DND-41 (cell line): ENCODE data around the gene SYNM.

Experiments
- CTCF ChIP-seq: IDR thresholded peaks from 2 replicates; pipeline ENCODE4 v1.5.1; 2012; ENCODE audit warnings: borderline replicate concordance, low read length, moderate library complexity, mild to moderate bottlenecking; ENCODE audit not compliant: poor library complexity, severe bottlenecking; ENCODE audit errors: extremely low read depth
- EZH2 ChIP-seq: IDR thresholded peaks from 3 replicates; pipeline ENCODE4 v1.6.1; 2012; ENCODE audit warnings: borderline replicate concordance, low read depth, mild to moderate bottlenecking, moderate library complexity, low read length, inconsistent platforms; ENCODE audit not compliant: severe bottlenecking

GRCh38 chr15:99126930-99127329 lies 22.1 kb downstream of the SYNM start:
- TF ChIP-seq CTCF = no peak
- TF ChIP-seq EZH2 = no peak
